Measurements from ENCODE around the gene RASGRF2. TPM values are rescaled to one million over a fixed set of nuclear protein-coding genes. Genes with fewer than 3 reads are reported as not detected.
"Not testable (repeated sequence)": the region's sequence is repeated elsewhere in the genome, so short reads cannot be mapped to it uniquely, and the experiment has no call there.

Gene RASGRF2
- total RNA-seq, 1 donor from 2014 or later: 4.8 TPM

GRCh38 chr5:81254886-81255559 is 294.9 kb downstream of the RASGRF2 start:
- peaks cover 51% of the 10 kb centered on the region for H3K4me1 ChIP-seq
- no peaks in the 10 kb centered on the region for H3K27me3 ChIP-seq (ENCODE audit: low read depth)
- H3K27ac ChIP-seq (replicated peaks): no peak overlapping the region
- intact Hi-C loops (cut with micrococcal nuclease): no loop called here
- H3K9me3 ChIP-seq (replicated peaks): peaks cover 5% of the 10 kb centered on the region
- no peak for DNase-seq
- no peak overlapping the region for H3K4me3 ChIP-seq
- TF ChIP-seq CTCF (IDR thresholded peaks at IDR 0.05; ENCODE audit: borderline replicate concordance): no peak
- H3K36me3 ChIP-seq: peaks cover 96% of the 10 kb centered on the region

- H3K27ac ChIP-seq (replicated peaks): no peak overlapping the region
- no peak for TF ChIP-seq CTCF (IDR thresholded peaks at IDR 0.05; ENCODE audit: borderline replicate concordance)
Measured at GRCh38 chr5:81256766-81257165, 296.6 kb downstream of the RASGRF2 start.

GRCh38 chr5:81262796-81263195 is 302.6 kb downstream of the RASGRF2 start:
- Histone ChIP-seq H3K9me3 (replicated peaks) (peaks cover 26% of the 10 kb centered on the region), H3K36me3 (peaks cover 99% of the 10 kb centered on the region)
- DNase-seq; H3K4me3 ChIP-seq; H3K4me1 ChIP-seq; intact Hi-C loops (cut with micrococcal nuclease); H3K27me3 ChIP-seq (ENCODE audit: low read depth); H3K27ac ChIP-seq (replicated peaks): not testable (repeated sequence)

More at GRCh38 chr5:81256766-81257165, 296.6 kb downstream of the RASGRF2 start:
- H3K27me3 ChIP-seq (ENCODE audit: low read depth): no peaks in the 10 kb centered on the region
- H3K9me3 ChIP-seq (replicated peaks): peaks cover 19% of the 10 kb centered on the region
- no peak overlapping the region for H3K4me3 ChIP-seq
- peaks cover 97% of the 10 kb centered on the region for H3K36me3 ChIP-seq
- peaks cover 33% of the 10 kb centered on the region for H3K4me1 ChIP-seq
- no peak for DNase-seq
- intact Hi-C loops (cut with micrococcal nuclease): no loop called here

- Histone ChIP-seq H3K36me3 (peaks cover 97% of the 10 kb centered on the region), H3K9me3 (replicated peaks) (peaks cover 23% of the 10 kb centered on the region), H3K4me3 (no peak overlapping the region), H3K4me1 (no peaks in the 10 kb centered on the region), H3K27me3 (ENCODE audit: low read depth) (no peaks in the 10 kb centered on the region), H3K27ac (replicated peaks) (no peak overlapping the region)
- TF ChIP-seq CTCF (IDR thresholded peaks at IDR 0.05; ENCODE audit: borderline replicate concordance): no peak
- intact Hi-C loops (cut with micrococcal nuclease): no loop called here
- DNase-seq: no peak
Measured at GRCh38 chr5:81265101-81265500, 304.9 kb downstream of the RASGRF2 start.

- intact Hi-C loops (cut with micrococcal nuclease): no loop called here
- no peaks in the 10 kb centered on the region for H3K27me3 ChIP-seq (ENCODE audit: low read depth)
- no peak overlapping the region for H3K27ac ChIP-seq (replicated peaks)
- H3K9me3 ChIP-seq (replicated peaks): peaks cover 37% of the 10 kb centered on the region
- no peak for DNase-seq
- no peaks in the 10 kb centered on the region for H3K4me1 ChIP-seq
- no peak for TF ChIP-seq CTCF (IDR thresholded peaks at IDR 0.05; ENCODE audit: borderline replicate concordance)
- peaks cover 88% of the 10 kb centered on the region for H3K36me3 ChIP-seq
- H3K4me3 ChIP-seq: no peak overlapping the region
Measured at GRCh38 chr5:81268521-81269196, 308.5 kb downstream of the RASGRF2 start.
